PFSK-1 (cell line): ENCODE measurements around the gene RNF17.

Experiments
- FOXP2 ChIP-seq: optimal IDR thresholded peaks from 2 replicates; pipeline ENCODE3; 2011; ENCODE audit warnings: borderline replicate concordance, control low read depth, inconsistent platforms; ENCODE audit not compliant: insufficient read depth; ENCODE audit errors: extremely low read length, extremely low read depth
- POLR2AphosphoS5 ChIP-seq: IDR thresholded peaks from 2 replicates; pipeline ENCODE4 v1.6.1; 2012; ENCODE audit warnings: low read depth, mild to moderate bottlenecking, control low read depth, low read length, moderate library complexity
- REST ChIP-seq, 2 experiments: IDR thresholded peaks; 2 replicates each; pipeline versions ENCODE4 v1.6.1 to v1.8.0; 2011 to 2012; ENCODE audit warnings: low read depth in 2 of 2, low read length in 2 of 2, control low read depth in 1 of 2, inconsistent platforms in 1 of 2, mild to moderate bottlenecking in 1 of 2, moderate library complexity in 1 of 2; ENCODE audit not compliant: insufficient read depth in 1 of 2
- SIN3A ChIP-seq: IDR thresholded peaks from 2 replicates; pipeline ENCODE4 v1.6.1; 2012; ENCODE audit warnings: mild to moderate bottlenecking, low read length, moderate library complexity, borderline replicate concordance; ENCODE audit not compliant: insufficient read depth
- TAF1 ChIP-seq: IDR thresholded peaks from 2 replicates; pipeline ENCODE4 v1.6.1; 2012; ENCODE audit warnings: low read length, control low read depth, borderline replicate concordance; ENCODE audit not compliant: insufficient read depth

The RNF17 gene

GRCh38 chr13:24891476-24892108, 127.6 kb downstream of the RNF17 start:
- TF ChIP-seq FOXP2 (no peak), SIN3A (no peak), TAF1 (no peak), REST (IDR thresholded peaks at IDR 0.05; ENCODE audit: insufficient read depth in 1 of 2, low read depth in 2 of 2, low read length in 2 of 2) (no peak), POLR2AphosphoS5 (no peak)

GRCh38 chr13:24892829-24893228, 128.9 kb downstream of the RNF17 start:
- TF ChIP-seq SIN3A = no peak
- TF ChIP-seq POLR2AphosphoS5 = no peak
- no peak for TF ChIP-seq REST (IDR thresholded peaks at IDR 0.05; ENCODE audit: insufficient read depth in 1 of 2, low read depth in 2 of 2, low read length in 2 of 2)
- no peak for TF ChIP-seq FOXP2
- no peak for TF ChIP-seq TAF1

GRCh38 chr13:24893863-24894262, 129.9 kb downstream of the RNF17 start:
- TF ChIP-seq FOXP2 (no peak), TAF1 (no peak), REST (IDR thresholded peaks at IDR 0.05; ENCODE audit: insufficient read depth in 1 of 2, low read depth in 2 of 2, low read length in 2 of 2) (no peak), SIN3A (no peak), POLR2AphosphoS5 (no peak)

- TF ChIP-seq POLR2AphosphoS5 = no peak
- no peak for TF ChIP-seq REST (IDR thresholded peaks at IDR 0.05; ENCODE audit: insufficient read depth in 1 of 2, low read depth in 2 of 2, low read length in 2 of 2)
- TF ChIP-seq SIN3A = no peak
- TF ChIP-seq TAF1 = no peak
- TF ChIP-seq FOXP2 = no peak
These were observed 130.5 kb downstream of the RNF17 start for GRCh38 chr13:24894277-24894971.
